Measurements from ENCODE around the gene SERTM2.

- no peak for TF ChIP-seq CTCF (tag by site-specific recombination; IDR thresholded peaks at IDR 0.05)
- no peak for TF ChIP-seq ZNF510 (tag by site-specific recombination; IDR thresholded peaks at IDR 0.05; ENCODE audit: insufficient replicate concordance)
- no peak for TF ChIP-seq ZNF274 (IDR thresholded peaks at IDR 0.05; ENCODE audit: low read length)
- TF ChIP-seq ZNF274 (tag by site-specific recombination; IDR thresholded peaks at IDR 0.05; ENCODE audit: borderline replicate concordance) = no peak
- TF ChIP-seq HOXD13 (CRISPR knock-in tag; IDR thresholded peaks at IDR 0.05; ENCODE audit: borderline replicate concordance) = no peak
- no peak for TF ChIP-seq ZNF626 (tag by site-specific recombination; IDR thresholded peaks at IDR 0.05)
- no peak for TF ChIP-seq ZNF843 (tag by site-specific recombination; IDR thresholded peaks at IDR 0.05)
- no peak for TF ChIP-seq SP2 (tag by site-specific recombination; IDR thresholded peaks at IDR 0.05)
- no peak for TF ChIP-seq SP3 (tag by site-specific recombination; IDR thresholded peaks at IDR 0.05)
- TF ChIP-seq ATF2 (tag by site-specific recombination; IDR thresholded peaks at IDR 0.05; ENCODE audit: low read depth) = no peak
These were observed 57.4 kb downstream of the SERTM2 start for GRCh38 chrX:111568817-111569216.

All from HEK293 (cell line).